Measurements from ENCODE around the gene NRCAM.

The NRCAM gene

DNA sequence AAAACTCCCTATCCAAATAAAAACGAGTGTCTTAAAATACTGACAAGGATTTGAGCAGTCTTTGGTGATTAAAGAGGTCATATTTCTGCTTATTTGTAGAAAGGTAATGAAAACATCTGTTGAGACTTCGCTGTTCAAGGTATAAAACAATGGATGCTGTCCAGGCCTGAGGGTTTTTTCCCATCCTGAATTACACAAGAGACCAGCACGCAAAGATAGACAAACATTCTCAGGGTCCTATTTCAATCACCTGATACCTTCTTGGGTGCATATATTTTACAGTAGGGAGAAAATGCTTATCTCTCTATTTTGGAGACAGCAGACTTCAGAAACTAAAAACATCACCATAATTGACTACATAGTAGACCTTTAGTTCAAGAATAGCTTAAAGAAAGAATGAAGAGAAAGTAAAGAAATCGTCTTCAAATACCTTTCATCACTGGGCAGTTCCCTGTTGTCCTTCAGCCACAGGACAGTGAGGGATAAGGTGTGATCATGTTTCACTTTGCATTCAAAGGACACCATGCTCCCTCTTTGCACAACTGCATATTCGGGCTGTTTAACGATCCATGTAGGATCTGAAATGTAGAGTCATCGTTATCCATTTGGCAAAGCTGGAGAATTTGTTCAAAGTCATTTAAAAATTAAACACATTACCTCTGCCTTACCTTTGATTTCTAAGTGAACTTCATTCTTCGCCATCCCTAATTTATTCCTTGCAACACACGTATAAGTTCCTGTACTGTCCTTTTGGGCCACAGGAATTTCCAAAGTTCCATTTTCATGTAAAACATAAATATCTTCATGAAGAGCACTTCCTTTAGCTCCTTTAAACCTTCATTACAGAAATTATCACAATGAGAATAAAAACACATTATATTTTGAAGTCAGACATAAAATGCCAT is 262.4 kb downstream of the NRCAM start:
- peak; percentile 86 for DNase-seq

DNA sequence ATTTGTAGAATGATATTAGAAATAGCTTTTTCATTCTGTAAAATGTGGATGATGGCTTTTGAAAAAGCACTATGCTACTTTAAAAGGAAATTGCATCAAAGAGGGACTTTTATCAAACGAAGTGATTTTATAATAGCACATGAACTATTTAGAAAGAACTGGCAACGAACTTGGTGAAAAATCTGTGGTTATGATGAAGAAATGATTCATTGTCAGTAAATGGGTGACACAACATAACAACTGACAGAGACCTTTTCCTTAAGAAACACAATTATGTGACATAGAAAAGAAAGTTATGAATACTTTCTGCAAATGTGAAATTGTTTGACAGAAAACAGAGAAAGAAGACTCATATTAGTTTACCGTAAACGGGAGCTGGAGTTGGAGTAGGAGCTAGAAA is 265.3 kb downstream of the NRCAM start:
- no peak for DNase-seq

DNA sequence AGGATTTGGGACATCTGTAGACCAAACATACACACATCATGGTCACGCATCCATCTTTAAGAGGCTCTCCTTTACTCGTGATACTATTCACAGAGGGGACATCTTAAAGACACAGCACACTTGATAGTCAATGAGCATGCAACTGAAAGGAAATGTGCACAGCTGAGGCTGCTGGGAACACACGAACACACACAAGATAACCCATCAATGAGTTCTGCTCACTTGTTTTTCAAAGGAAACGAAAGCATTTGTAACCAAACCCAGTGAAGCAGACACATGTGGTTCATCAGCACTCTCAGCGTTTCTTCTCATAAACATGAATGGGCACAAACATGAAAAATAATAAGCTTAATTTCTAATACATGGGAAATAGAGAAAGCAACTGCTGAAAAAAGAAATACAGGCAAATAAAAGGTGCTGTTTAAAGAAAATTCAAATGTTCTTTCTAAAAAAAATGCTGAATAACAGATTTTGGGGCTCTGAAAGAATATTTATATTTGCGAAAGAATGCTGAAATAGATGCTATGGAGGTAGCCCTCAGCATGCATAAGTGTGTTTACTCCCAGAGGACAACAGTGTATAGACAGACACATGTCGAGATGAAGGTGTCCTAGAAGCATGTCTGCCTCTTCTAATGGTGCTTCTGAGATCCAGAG is 266.4 kb downstream of the NRCAM start:
- DNase-seq = no peak

DNA sequence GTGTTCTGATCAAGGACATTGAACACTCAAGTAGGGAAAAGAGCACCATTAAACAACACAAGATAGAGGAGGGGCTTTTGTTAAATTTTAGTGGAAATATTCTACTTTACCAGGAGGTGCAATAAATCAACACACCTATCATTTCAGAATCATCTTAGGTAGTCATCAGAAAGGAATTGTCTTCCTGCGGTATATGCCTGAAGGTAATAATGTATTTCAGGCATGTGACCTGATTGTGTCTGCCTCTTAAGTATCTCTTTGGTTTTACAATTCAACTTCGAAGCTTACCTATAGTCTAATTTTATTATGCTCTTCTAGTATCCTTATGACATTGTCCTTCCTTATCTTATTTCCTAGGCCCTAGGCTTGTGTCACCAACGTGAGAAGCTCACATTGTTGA is 267.5 kb downstream of the NRCAM start:
- DNase-seq = no peak

DNA sequence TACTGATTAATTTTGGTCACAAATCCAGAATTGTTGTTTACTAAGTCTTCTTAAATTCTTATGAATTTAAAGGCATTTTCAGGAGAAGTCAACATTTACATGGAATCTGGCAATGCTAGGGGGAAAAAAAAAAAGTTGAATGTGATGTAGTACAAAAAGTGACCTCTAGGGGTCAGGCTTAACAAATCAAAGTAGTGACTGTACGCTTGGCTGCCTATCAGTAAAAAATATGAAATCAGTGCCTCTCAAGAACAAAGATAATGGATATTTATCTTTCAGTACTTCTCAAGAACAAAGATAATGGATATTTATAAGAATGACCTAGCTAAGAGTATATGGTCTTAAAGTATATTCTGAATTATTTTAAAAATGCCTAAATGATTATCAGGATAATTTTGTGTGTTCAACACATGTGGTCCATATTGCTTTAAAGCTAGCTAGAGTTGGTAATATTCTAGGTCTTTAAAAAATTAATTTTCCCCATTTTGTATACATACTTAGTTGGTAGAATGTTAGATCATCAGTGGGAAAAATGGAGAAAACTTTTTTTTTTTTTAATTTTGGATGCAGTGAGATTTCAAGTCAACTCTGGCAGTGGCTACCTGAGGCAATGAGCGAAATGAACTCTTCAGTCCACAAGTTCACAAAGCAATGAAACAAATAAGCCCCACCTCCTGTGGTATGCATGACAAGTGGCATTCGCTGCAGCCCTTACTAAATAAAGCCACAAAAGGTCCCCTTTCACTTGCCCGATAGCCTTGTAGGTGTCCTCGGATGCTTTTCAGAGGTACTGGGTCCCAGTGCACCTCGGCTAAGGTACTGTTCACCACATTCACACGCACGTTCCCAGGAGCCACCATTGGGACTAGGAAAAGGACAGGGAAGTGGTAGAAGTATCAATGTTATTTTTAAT is 274.9 kb downstream of the NRCAM start:
- DNase-seq = peak; percentile 40

DNA sequence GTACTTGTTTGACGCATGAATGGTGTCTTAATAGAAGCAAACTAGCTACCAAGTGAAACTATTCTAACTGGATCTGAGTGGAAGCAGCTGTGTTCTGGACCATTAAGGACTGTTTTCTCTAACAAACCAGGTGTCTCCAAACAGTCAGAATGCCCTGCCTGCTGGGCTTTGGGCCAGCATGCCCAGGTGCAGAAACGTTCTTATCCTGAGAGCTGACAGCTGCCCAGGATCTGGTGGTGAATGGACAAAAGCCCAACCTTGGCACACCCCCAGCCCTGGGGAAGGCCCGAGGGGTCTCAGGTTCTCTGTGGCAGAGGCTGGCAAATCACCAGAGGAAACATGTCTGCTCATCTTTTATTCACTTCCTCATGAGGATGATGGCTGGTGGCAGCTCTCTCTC is 277.8 kb downstream of the NRCAM start:
- peak; percentile 90 for DNase-seq

DNA sequence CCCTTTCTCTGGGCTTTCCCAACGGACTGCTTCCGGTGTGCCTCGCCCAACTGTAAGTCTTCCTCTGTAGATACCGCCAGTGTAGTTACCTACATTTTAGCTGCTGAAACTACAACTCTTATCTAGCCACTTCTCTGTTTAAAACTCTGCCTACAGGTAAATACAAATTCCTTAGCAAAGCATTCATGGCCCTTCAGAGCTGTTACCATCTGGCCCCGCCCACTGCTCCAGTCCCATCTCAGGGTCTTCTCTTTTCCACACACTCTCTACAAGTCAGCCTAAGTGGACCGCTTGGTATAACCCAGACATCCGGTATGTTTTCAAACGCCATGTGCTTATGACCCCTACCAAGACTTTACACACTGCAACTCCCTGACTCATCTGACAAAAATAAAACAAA is 285.1 kb downstream of the NRCAM start:
- no peak for DNase-seq

DNA sequence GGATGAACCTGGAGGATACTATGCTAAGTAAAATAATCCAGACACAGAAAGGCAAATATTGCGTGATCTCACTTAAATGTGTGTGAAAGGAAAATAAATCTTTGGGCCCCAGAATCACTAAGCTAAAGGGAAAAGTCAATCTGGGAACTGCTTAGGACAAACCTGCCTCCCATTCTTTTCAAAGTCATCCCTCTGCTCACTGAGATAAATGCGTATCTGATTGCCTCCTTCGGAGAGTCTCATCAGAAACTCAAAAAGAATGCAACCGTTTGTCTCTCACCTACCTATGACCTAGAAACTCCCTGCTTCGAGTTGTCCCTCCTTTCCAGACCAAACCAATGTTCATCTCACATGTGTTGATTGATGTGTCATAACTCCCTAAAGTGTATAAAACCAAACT is 286.0 kb downstream of the NRCAM start:
- no peak for DNase-seq

DNA sequence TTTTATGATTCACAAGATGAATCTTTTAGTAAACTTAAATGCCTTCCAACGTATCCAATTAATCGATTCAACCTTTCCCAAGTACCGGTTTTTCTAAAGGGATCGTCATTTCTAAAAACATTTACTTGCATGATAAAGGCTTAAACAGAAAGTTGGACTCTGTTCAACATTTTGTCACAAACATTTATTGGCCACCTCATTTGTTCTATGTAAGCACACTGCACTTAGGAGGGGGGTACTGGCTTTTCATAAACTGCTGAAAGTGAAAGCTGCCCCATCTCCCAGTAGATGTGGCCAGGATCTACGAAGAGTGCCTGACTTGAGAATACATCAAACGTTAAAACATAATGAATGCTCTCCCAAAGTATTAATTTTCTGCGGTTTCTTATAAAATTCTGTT is 288.8 kb downstream of the NRCAM start:
- no peak for DNase-seq

DNA sequence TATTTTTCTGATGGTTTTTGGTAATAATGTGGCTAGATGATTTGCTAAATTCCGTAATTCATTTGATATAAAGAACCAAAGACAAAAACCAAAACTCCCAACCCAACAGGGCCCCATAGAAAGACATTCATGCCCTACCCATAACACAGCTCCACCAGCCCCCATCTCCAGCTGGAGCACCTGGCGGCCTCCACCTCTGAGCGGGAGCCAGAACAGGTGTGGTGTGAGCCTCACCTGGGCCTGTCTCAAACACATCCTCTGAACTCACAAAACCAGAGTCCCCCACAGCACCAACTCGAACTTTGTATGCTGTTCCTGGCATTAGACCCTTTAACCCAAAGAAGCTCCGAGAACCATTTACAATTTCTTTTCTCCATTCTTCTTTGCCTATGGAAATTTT is 289.5 kb downstream of the NRCAM start:
- peak; percentile 9 for DNase-seq

DNA sequence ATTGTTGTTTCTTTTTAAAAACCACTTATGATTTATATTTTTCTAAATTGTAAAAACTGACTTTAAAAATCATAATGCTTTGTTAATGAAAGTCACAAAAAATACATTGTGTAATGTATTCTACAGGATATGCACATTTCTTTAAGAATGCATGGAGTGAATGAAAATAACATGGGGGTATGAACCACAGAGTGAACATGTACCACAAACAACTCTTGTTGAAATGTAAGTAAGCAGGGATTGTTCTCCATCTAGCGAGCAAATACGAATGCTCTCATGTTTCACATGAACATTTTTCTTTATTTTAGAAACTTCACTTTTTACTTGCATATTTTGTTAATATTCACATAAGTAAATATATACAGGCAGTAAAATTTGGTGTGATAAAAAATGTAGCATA is 290.5 kb downstream of the NRCAM start:
- DNase-seq = no peak

DNA sequence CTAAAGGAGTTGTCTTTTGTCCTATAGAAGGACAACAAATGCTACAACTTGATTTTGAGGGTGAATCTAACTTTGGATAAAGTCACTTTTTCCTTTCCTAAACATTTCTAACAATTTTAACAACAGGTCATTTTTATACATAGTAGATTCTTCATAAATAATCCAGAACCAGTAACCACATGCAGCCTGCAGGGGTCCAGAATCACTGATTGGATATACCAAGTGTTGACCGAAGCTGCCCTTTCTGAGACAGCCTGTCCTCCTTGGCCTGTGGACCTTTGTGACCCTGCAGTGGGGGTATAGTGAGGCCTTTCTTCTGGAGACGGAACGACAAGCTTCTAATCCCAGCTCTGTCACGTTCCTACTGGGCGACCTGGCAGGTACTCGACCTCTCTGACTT is 291.3 kb downstream of the NRCAM start:
- no peak for DNase-seq

DNA sequence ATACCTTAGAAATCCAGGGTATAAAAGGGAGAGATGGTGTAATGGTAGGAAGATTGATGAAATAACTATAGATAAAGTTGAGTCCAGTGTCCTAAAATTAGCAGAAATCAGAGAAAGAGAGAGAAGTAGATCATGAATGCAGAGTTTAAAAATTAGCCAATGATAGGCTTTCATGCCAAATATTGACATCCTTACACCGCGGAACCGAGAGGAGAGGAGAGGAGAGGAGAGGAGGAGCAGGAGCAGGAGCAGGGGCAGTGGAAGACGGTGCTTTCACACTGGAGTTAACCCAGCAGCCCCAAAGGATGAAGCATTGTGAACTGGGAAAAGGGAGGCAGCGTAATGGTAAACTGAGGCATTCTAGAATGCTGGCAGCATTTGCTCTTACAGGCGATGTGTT is 291.9 kb downstream of the NRCAM start:
- DNase-seq = no peak

DNA sequence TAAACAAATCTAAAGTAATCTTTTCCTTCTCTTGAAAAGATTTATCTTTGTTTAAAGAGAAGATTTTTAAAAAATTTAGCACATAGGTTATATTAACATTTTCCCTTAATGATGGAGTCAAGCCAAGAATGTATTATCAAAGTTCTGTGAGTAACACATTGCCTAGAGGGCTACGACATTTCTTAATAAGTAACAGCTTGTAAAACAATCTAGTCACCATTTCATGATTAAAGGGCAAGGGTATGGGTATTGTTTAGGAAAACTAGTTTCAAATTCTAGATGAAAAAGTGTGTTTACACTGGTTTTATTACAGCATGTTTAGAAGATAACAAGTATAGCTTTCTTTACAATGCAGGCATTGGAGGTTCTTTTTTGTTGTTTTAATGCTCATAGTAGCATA is 297.5 kb downstream of the NRCAM start:
- no peak for DNase-seq

DNA sequence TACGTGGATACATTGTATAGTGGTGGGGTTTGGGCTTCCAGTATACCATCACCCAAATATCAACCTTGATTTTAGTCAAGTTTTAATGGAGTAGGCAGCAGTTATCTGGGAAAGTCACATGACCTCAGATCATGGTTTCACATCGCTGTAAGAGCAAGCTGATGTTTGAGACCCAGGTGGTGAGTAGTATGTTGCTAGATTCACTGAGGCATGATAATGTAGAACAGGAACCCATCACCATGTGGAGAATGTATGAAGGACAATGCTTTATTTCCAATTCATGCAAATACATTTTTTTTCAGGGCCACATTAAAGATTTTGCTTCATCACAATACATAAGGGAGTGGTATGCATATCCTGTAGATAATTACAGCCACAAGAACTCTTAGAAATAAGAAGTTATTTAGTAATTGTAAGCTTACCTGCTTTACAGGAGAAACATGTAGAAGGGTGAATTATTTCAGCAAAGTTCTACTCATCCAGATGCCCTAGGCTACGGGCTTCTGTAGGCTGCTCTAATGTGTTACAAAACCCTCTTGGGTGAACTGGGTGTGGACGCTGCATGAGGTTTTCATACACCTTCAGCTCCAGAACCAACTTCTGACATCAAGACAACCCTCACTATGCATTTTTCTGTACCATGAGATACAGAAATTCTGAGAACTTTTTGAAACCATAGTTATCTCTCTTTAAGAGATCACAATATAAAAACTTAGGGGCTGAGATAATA is 298.5 kb downstream of the NRCAM start:
- DNase-seq = no peak

DNA sequence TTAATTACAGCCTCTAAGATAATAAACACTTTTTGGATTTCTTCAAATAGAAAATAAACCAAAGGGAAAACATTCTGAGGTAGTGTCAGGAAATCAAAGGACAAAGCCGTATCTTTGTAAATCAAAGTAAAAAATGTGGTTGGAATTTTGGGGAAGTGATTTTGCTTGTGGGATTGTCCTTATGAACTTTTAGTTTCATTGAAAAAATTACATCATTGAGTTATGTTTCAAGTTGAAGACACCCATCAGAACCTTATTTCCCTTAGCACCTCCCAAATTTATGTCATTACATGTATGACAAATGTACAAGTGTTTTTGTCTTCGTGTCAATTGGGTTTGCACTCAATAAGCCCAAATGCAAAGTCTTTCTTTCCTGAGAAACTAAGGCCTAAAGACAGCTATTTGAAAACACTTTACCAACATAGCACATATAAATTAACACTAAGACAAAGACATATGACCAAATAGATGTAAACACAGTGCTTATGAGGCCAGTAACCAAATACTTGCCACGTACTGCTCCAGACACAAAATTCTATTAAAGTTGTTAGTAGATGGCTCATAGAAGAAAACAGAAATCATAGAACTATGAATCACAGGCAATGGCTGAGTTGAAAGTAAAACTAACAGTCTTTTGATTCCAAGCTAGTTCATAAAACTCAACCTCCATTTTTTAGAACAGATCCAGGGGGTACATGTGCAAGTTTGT is 299.2 kb downstream of the NRCAM start:
- DNase-seq = no peak

DNA sequence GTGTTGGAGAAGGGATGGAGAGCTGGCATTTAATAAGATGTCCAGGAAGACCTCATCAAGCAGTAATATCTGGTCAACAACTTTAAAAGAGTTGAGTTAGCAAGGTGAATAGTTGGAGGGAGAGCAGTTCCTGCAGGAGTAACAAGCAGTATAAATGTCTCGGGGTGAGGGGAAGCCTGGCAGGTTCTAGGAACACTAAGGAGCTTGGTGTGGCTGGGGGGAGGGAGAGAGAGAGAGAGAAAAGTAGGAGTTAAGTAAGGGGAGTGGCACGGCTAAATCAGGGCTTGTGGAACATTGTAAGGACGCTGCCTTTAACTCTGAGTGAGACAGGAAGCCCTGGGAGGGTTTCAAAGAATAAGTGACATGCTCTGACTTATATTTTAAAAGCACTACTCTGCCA is 304.0 kb downstream of the NRCAM start:
- DNase-seq = no peak

DNA sequence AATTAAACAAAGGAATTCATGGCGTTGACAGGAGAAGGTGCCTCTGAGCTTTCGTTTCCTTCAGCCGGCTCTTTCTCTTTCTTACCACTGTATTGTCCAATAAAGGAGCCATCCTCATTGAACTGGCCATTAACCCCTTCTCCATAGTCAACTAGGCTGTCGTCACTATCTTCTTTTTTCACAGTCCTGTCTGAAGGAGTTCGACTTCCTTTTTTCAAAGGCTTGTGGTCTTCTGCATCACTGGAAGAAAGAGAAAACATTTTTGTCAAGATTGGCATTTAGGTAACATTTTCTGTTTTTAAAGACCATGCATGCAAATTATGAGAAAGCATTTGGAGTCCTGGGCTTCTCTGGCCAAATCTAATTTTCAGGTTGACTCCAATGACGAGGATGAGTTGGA is 306.3 kb downstream of the NRCAM start:
- DNase-seq = no peak

DNA sequence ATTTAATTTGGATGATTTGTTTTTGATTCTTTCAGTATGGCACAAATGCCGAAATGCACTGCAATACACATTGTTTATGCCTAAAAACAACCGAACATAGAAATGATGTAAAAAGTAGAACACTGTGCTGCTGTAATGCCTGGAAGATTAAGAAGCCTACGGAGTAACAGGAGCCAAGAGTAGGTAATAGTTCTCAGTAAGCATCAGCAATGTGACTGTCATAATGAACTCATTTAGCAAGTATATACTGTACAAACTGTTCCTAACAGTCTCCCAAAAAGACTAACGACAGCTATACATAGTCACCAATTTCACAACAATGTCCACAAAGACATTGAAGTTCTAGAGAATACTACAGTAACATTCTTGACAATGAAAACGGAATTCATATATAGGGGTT is 307.1 kb downstream of the NRCAM start:
- DNase-seq = no peak

DNA sequence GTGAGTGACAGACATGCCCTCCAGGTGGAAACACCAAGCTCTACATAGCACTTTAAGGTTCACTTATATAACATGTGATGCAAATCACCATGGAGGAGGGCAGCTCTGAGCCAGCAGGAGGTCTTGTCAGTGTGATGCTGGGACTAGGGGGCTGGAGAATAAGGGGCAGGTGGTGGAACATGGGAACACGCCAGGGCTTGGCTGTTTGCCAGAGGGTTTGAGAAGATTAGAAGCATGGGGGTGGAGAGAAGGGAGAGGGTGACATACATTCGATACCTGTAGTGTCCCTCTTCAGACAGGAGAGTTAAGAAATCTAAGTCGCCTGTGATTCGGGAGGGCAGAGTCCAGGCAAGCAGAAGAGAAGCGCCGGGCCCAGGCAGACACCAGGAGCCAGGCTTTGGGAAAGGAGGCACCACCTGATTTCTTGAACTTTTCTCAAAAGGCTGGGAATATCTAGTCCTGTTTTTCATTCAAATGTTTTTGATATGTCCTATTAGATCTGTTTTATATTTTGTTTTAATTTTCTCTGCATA is 309.1 kb downstream of the NRCAM start:
- DNase-seq = peak; percentile 91

DNA sequence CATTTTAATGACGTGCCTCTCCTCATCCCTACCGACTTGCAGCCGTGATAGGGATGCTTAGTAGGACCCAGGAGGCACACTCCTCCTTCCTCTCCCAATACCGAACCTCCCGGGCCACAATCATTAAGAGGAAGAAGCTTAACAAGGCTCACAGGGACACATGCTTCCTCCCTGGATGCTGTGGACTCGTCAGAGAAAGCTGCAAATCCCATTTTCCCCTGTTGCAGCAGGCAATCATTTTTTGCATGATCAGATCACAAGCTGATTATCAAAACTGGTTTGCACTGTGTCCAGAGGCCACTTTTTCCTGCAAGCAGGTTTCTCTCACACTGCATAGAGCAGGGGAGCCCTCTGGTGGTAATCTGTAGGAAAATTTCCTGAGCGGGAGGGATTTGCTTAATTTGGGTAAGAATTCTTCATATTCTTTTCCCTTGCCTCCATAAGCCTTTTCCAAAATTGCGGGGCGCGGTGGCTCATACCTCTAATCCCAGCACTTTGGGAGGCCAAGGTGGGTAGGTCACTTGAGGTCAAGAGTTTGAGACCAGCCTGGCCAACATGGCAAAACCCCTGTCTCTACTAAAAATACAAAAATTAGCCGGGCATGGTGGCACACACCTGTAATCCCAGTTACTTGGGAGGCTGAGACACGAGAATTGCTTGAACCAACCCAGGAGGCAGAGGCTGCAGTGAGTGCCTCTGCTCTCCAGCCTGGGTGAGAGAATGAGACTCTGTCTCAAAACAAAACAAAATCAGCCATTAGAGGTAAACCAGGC is 310.0 kb downstream of the NRCAM start:
- DNase-seq = peak; percentile 70

Data from NCI-H146 (cell line).